GM12878 (cell line): Measurements from ENCODE around the gene ERN2. TPM values are rescaled to one million over a fixed set of nuclear protein-coding genes. Genes with fewer than 3 reads are reported as not detected.

Source experiments
- ATF7 ChIP-seq: fragments of 450-650 bp; IDR thresholded peaks from 2 replicates; pipeline ENCODE4 v1.6.1; 2016; ENCODE audit warnings: low read depth, mild to moderate bottlenecking
- CBX5 ChIP-seq: sonication (generic); IDR thresholded peaks from 2 replicates; pipeline ENCODE4 v1.6.1; 2016; ENCODE audit warnings: low read depth, moderate library complexity, mild to moderate bottlenecking, inconsistent platforms
- CHD1 ChIP-seq: IDR thresholded peaks from 2 replicates; pipeline ENCODE4 v1.6.1; 2012; ENCODE audit warnings: low read depth, low read length, improper control_type of control experiment
- CREM ChIP-seq: IDR thresholded peaks from 2 replicates; pipeline ENCODE4 v1.6.1; 2014; ENCODE audit warnings: antibody characterized with exemption, low read depth
- CTCF ChIP-seq, 3 experiments: IDR thresholded peaks in 2 of 3; conservative IDR thresholded peaks in 1 of 3; 2 replicates each; pipeline ENCODE4 v1.5.1; 2011; ENCODE audit warnings: low read depth in 3 of 3, low read length in 3 of 3, mild to moderate bottlenecking in 3 of 3, control low read depth in 2 of 3, moderate library complexity in 2 of 3, inconsistent platforms in 1 of 3, mixed read lengths in 1 of 3; ENCODE audit not compliant: control insufficient read depth in 2 of 3, insufficient read depth in 1 of 3; ENCODE audit errors: extremely low read depth in 1 of 3
- CUX1 ChIP-seq: IDR thresholded peaks from 2 replicates; pipeline ENCODE4 v1.6.1; 2012; ENCODE audit warnings: improper control_type of control experiment, low read depth, low read length; ENCODE audit not compliant: insufficient replicate concordance
- DPF2 ChIP-seq: fragments of 450-650 bp; IDR thresholded peaks from 2 replicates; pipeline ENCODE4 v1.6.1; 2017; ENCODE audit warnings: mild to moderate bottlenecking
- ELK1 ChIP-seq: IDR thresholded peaks from 2 replicates; pipeline ENCODE4 v1.6.1; 2012; ENCODE audit warnings: low read depth, low read length, improper control_type of control experiment
- EZH2 ChIP-seq: IDR thresholded peaks from 2 replicates; pipeline ENCODE4 v1.6.1; 2012; ENCODE audit warnings: low read depth, mild to moderate bottlenecking, control low read depth, inconsistent platforms, low read length, borderline replicate concordance; ENCODE audit not compliant: control insufficient read depth
- FOXM1 ChIP-seq: IDR thresholded peaks from 2 replicates; pipeline ENCODE4 v1.6.1; 2012; ENCODE audit warnings: low read depth, mild to moderate bottlenecking, inconsistent platforms, low read length, moderate library complexity
- HDAC6 ChIP-seq: fragments of 200-600 bp; sonication (generic); IDR thresholded peaks from one replicate; pipeline ENCODE4 v1.8.0; 2017; ENCODE audit warnings: antibody characterized with exemption; ENCODE audit not compliant: unreplicated experiment
- IKZF2 ChIP-seq, 2 experiments: fragments of 450-650 bp; IDR thresholded peaks; 2 replicates each; pipeline ENCODE4 v1.6.1; 2017; ENCODE audit warnings: mild to moderate bottlenecking in 2 of 2, moderate library complexity in 2 of 2
- MAX ChIP-seq: IDR thresholded peaks from 2 replicates; pipeline ENCODE4 v1.6.1; 2012; ENCODE audit warnings: low read depth, low read length, improper control_type of control experiment
- MYC ChIP-seq: IDR thresholded peaks from 2 replicates; pipeline ENCODE4 v1.6.1; 2011; ENCODE audit warnings: mild to moderate bottlenecking, low read length, moderate library complexity, inconsistent platforms; ENCODE audit not compliant: insufficient read depth, insufficient replicate concordance, insufficient read length, severe bottlenecking
- POLR2A ChIP-seq: IDR thresholded peaks from 2 replicates; pipeline ENCODE4 v1.6.1; 2011; ENCODE audit warnings: low read depth, mild to moderate bottlenecking, low read length
- RAD21 ChIP-seq: IDR thresholded peaks from 2 replicates; pipeline ENCODE4 v1.6.1; 2011; ENCODE audit warnings: mild to moderate bottlenecking, low read depth, low read length, moderate library complexity; ENCODE audit not compliant: insufficient read depth
- RB1 ChIP-seq: fragments of 450-650 bp; formaldehyde crosslinking; IDR thresholded peaks from 2 replicates; pipeline ENCODE4 v1.6.1; 2017; ENCODE audit warnings: mild to moderate bottlenecking, borderline replicate concordance
- SMC3 ChIP-seq: IDR thresholded peaks from 2 replicates; pipeline ENCODE4 v1.6.1; 2011; ENCODE audit warnings: low read length, improper control_type of control experiment, borderline replicate concordance
- STAT1 ChIP-seq: fragments of 450-650 bp; conservative IDR thresholded peaks from 2 replicates; pipeline ENCODE4 v1.6.1; 2014; ENCODE audit warnings: antibody characterized with exemption, mild to moderate bottlenecking
- TBL1XR1 ChIP-seq: IDR thresholded peaks from 2 replicates; pipeline ENCODE4 v1.6.1; 2012; ENCODE audit warnings: low read depth, low read length, improper control_type of control experiment
- TCF3 ChIP-seq: IDR thresholded peaks from 2 replicates; pipeline ENCODE4 v1.6.1; 2012; ENCODE audit warnings: low read depth, mild to moderate bottlenecking, low read length, borderline replicate concordance; ENCODE audit not compliant: insufficient read depth
- polyA plus RNA-seq, 11 experiments: library from polyadenylated mRNA; depleted of rRNA in 4 of 11; unstranded in 6 of 11; stranded (reverse) in 5 of 11; fragments of >200 nt; fragmentation: Nextera tagmentation in 4 of 11; fragmentation: Illumina TruSeq in 1 of 11; extraction: Ambion mirVana in 4 of 11; extraction: Trizol in 1 of 11; gene quantifications; 1 replicate in 1 of 11; 2 replicates in 10 of 11; pipeline versions ENCODE4 v1.2.1 to v1.2.3, GENCODE V29; 2011 to 2016; ENCODE audit warnings: inconsistent platforms in 2 of 11, missing spikeins in 2 of 11, low read depth in 1 of 11
- total RNA-seq, 4 experiments: library from RNA; depleted of rRNA in 3 of 4; stranded (reverse); fragments of >200 nt in 3 of 4; fragmentation: Illumina TruSeq in 1 of 4; extraction: Trizol in 1 of 4; gene quantifications; 2 replicates each; pipeline versions ENCODE4 v1.2.1 to v1.2.3, GENCODE V29; 2013 to 2021

Gene ERN2
- total and polyA plus RNA-seq, 10 of the 15 experiments (the other 5 are each of a cell fraction or from before 2014, with no cell fraction given) = 0.06 to 0.95 (median 0.36) TPM; not detected in 5

GRCh38 chr16:23678430-23679273, 34.4 kb downstream of the ERN2 start, which contains the start of gene PLK1 (continued):
- TF ChIP-seq CUX1 (no peak), CTCF (IDR thresholded peaks at IDR 0.05 in 2 of 3, conservative IDR thresholded peaks at IDR 0.05 in 1 of 3; ENCODE audit: control insufficient read depth in 2 of 3, extremely low read depth in 1 of 3, insufficient read depth in 1 of 3, low read depth in 3 of 3, low read length in 3 of 3) (peak; percentile 30 to 41 (median 33); a peak in 4 of 6 replicates), RAD21 (peak; percentile 30; the same call in 1 of the 2 replicates), ELK1 (no peak), HDAC6 (no peak), FOXM1 (peak; percentile 95), CHD1 (no peak), ATF7 (no peak), STAT1 (no peak; the same call in 1 of the 2 replicates), TCF3 (no peak), MYC (no peak), MAX (peak; percentile 51; the same call in 1 of the 2 replicates), IKZF2 (IDR thresholded peaks at IDR 0.05) (peak; percentile 37; a peak in 1 of 4 replicates), CREM (peak; percentile 73; the same call in 1 of the 2 replicates), CBX5 (0 out of 2 replicates have a peak, but pooled peaks have one; percentile 65), EZH2 (no peak), SMC3 (no peak), POLR2A (peak; percentile 84), RB1 (0 out of 2 replicates have a peak, but pooled peaks have one; percentile 57), TBL1XR1 (no peak), DPF2 (0 out of 2 replicates have a peak, but pooled peaks have one; percentile 35)
